ENCODE results near the gene GRK6. TPM values are rescaled to one million over a fixed set of nuclear protein-coding genes. Genes with fewer than 3 reads are reported as not detected.
A peak's percentile ranks its signal among the peaks of the same experiment; 100 is the strongest.

The GRK6 gene
- total and polyA plus RNA-seq, 2 of the 4 experiments (the other 2 are of a cell fraction) = 25.3 to 30.1 TPM

GRCh38 chr5:177457852-177458681 lies 31.6 kb downstream of the GRK6 start:
- Histone ChIP-seq H3K36me3 (ENCODE audit: control insufficient read depth, insufficient read depth, low read length) (peaks cover 53% of the 10 kb centered on the region), H3K9ac (ENCODE audit: low read depth, low read length) (no peak overlapping the region), H2BK120ac (ENCODE audit: low read depth, low read length) (no peak overlapping the region), H3K4ac (ENCODE audit: low read depth, low read length) (no peak overlapping the region), H4K20me1 (ENCODE audit: insufficient read depth, low read length) (peaks cover 78% of the 10 kb centered on the region), H3K4me3 (ENCODE audit: insufficient read depth, low read depth, low read length) (no peak overlapping the region), H4K8ac (ENCODE audit: low read depth in 2 of 2, low read length in 2 of 2) (no peak overlapping the region), H3K23ac (ENCODE audit: low read depth, low read length) (no peak overlapping the region), H3K27ac (ENCODE audit: insufficient read depth, low read length) (no peak overlapping the region), H3K27me3 (ENCODE audit: control insufficient read depth, insufficient read depth, low read length) (no peaks in the 10 kb centered on the region), H3K4me1 (ENCODE audit: control insufficient read depth, insufficient read depth, low read length) (peaks cover 8% of the 10 kb centered on the region), H3K56ac (ENCODE audit: extremely low read depth, insufficient read depth, low read length) (no peak overlapping the region), H2AK9ac (replicated peaks; ENCODE audit: low read depth, low read length, poor library complexity) (peak overlapping the region; percentile 50), H2BK20ac (ENCODE audit: low read depth, low read length) (no peak overlapping the region), H2BK5ac (ENCODE audit: low read depth, low read length, poor library complexity, severe bottlenecking) (no peak overlapping the region), H4K5ac (ENCODE audit: low read depth, low read length) (no peak overlapping the region), H3K79me1 (ENCODE audit: low read depth in 1 of 2, low read length in 2 of 2) (peaks cover 6 to 24% of the 10 kb centered on the region in 2 experiments; a peak in 3 of 4 replicates), H2AFZ (replicated peaks; ENCODE audit: low read length, poor library complexity) (no peak overlapping the region), H3K9me1 (ENCODE audit: insufficient read depth, low read length) (no peaks in the 10 kb centered on the region), H3K18ac (ENCODE audit: low read depth, low read length) (no peak overlapping the region), H3K9me3 (ENCODE audit: control insufficient read depth, insufficient read depth, low read length) (no peaks in the 10 kb centered on the region), H3K14ac (replicated peaks; ENCODE audit: low read depth, low read length) (no peak overlapping the region), H2AK5ac (ENCODE audit: low read depth, low read length) (no peak overlapping the region), H2BK15ac (ENCODE audit: low read depth, low read length) (no peak overlapping the region), H3K4me2 (ENCODE audit: low read depth, low read length) (no peak overlapping the region), H4K91ac (ENCODE audit: insufficient read depth, low read depth, low read length) (no peak overlapping the region)
- TF ChIP-seq NFE2L2 (IDR thresholded peaks at IDR 0.05; ENCODE audit: low read depth, low read length) (no peak), RAD21 (IDR thresholded peaks at IDR 0.05; ENCODE audit: low read length) (no peak), CHD1 (IDR thresholded peaks at IDR 0.05; ENCODE audit: low read depth, low read length) (no peak), MAFK (IDR thresholded peaks at IDR 0.05; ENCODE audit: low read depth, low read length) (no peak), MAZ (IDR thresholded peaks at IDR 0.05; ENCODE audit: borderline replicate concordance, low read depth, low read length) (no peak), BHLHE40 (IDR thresholded peaks at IDR 0.05; ENCODE audit: low read depth, low read length) (no peak), SMC3 (IDR thresholded peaks at IDR 0.05; ENCODE audit: low read depth, low read length) (no peak), RCOR1 (IDR thresholded peaks at IDR 0.05; ENCODE audit: insufficient replicate concordance, low read length) (no peak), FOS (IDR thresholded peaks at IDR 0.05; ENCODE audit: low read depth, low read length) (no peak), MXI1 (IDR thresholded peaks at IDR 0.05; ENCODE audit: borderline replicate concordance, low read depth, low read length) (no peak), RFX5 (IDR thresholded peaks at IDR 0.05; ENCODE audit: low read depth, low read length) (no peak), USF2 (IDR thresholded peaks at IDR 0.05; ENCODE audit: low read depth, low read length) (no peak), CEBPB (IDR thresholded peaks at IDR 0.05; ENCODE audit: low read depth, low read length) (no peak)
- dilution Hi-C loops (cut with HindIII; ENCODE audit: low sequenced_read_pairs, unreplicated experiment) (no loop called here), in situ Hi-C loops (cut with MboI; ENCODE audit: low sequenced_read_pairs) (no loop called here), intact Hi-C loops (cut with micrococcal nuclease) (loop anchor here (2.0 kb wide), 1 partner anchor 147 kb away; the partner anchor contains the start of gene MXD3)
- CTCF ChIA-PET = interaction anchor here (1.0 to 1.6 kb wide), 7 partner anchors 10 to 69 kb away, joined by 3 to 11 read pairs (median 5); no protein-coding TSS in a partner anchor
- ATAC-seq (ENCODE audit: low read depth) = no peak
- BruUV-seq (replicated peaks) = no TSS peak
- DNase-seq = no peak
- POLR2A ChIA-PET (ENCODE audit: unreplicated experiment) = interaction anchor here (0.6 kb wide), 1 partner anchor 88 kb away, joined by 7 read pairs; no protein-coding TSS in a partner anchor
- 84% methylated on average over 8 of the region's 20 CpGs; no CpG with 5 or more reads in 1 of the 2 experiments for WGBS, 2 experiments (ENCODE audit: extremely low coverage in 2 of 2, insufficient read length in 1 of 2)
